ENCODE measurements around the gene HAGH. TPM values are rescaled to one million over a fixed set of nuclear protein-coding genes. Genes with fewer than 3 reads are reported as not detected.

HAGH gene
- total and polyA plus RNA-seq, 9 of the 15 experiments (the other 6 are each of a cell fraction or from before 2014, with no cell fraction given), result 0.46 to 35.1 (median 16.8) TPM

DNA sequence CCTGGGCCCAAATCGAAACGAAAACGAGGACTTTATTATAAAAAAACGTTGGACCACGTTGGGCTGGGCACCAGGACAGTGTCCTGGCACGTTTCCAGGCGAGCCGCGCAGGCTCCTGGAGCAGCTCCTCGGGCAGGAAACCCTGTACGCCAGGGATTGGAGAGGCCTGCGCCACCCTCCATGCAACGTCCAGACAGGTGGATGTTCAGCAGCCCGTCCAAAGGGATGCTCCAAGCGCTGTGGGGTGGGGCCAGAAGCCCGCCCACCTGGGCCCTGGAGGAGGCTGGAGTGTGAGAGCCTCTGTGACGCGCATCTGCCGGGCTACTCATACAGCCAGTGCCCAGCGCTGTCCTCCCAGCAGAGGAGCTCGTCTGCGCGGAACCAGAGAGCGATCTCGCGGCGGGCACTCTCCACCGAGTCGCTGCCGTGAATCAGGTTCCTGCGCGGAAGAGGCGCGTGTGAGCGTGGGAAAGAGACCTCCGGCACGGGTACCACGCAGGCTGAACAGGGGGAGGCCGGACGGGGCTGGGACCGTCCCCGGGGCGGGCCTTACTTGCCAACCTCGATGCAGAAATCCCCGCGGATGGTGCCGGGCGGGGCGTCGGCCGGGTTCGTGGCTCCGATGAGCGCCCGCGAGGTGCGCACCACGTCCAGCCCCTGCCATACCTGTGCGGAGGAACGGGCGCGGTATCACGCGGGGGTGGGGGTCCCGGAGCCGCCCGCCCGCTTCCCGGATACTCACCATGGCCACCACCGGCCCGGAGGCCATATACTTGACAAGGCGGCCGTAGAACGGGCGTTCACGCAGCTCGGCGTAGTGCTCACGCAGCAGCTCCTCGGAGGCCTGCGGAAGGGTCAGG, 56.1 kb downstream of the HAGH start (continued):
- 0 out of 2 replicates have a peak, but pooled peaks have one; percentile 52 for TF ChIP-seq CAMTA2 (CRISPR knock-in tag; conservative IDR thresholded peaks at IDR 0.05)
- no peak for TF ChIP-seq MLX (CRISPR knock-in tag; conservative IDR thresholded peaks at IDR 0.05)
- TF ChIP-seq, protein P1, sequence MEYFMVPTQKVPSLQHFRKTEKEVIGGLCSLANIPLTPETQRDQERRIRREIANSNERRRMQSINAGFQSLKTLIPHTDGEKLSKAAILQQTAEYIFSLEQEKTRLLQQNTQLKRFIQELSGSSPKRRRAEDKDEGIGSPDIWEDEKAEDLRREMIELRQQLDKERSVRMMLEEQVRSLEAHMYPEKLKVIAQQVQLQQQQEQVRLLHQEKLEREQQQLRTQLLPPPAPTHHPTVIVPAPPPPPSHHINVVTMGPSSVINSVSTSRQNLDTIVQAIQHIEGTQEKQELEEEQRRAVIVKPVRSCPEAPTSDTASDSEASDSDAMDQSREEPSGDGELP (CRISPR knock-in tag; IDR thresholded peaks at IDR 0.05; ENCODE audit: borderline replicate concordance), result peak; percentile 42
- no peak for TF ChIP-seq ZNF584 (CRISPR knock-in tag; IDR thresholded peaks at IDR 0.05; ENCODE audit: low read depth)
- TF ChIP-seq NCOA6 (IDR thresholded peaks at IDR 0.05), result no peak
- TF ChIP-seq ZNF3 (CRISPR knock-in tag; IDR thresholded peaks at IDR 0.05), result no peak
- TF ChIP-seq MAZ (CRISPR knock-in tag; conservative IDR thresholded peaks at IDR 0.05 in 1 of 2, IDR thresholded peaks at IDR 0.05 in 1 of 2), result no peak
- TF ChIP-seq, protein P2, sequence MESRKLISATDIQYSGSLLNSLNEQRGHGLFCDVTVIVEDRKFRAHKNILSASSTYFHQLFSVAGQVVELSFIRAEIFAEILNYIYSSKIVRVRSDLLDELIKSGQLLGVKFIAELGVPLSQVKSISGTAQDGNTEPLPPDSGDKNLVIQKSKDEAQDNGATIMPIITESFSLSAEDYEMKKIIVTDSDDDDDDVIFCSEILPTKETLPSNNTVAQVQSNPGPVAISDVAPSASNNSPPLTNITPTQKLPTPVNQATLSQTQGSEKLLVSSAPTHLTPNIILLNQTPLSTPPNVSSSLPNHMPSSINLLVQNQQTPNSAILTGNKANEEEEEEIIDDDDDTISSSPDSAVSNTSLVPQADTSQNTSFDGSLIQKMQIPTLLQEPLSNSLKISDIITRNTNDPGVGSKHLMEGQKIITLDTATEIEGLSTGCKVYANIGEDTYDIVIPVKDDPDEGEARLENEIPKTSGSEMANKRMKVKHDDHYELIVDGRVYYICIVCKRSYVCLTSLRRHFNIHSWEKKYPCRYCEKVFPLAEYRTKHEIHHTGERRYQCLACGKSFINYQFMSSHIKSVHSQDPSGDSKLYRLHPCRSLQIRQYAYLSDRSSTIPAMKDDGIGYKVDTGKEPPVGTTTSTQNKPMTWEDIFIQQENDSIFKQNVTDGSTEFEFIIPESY (CRISPR knock-in tag; IDR thresholded peaks at IDR 0.05), result peak; percentile 87
- no peak for TF ChIP-seq ZBTB17 (CRISPR knock-in tag; IDR thresholded peaks at IDR 0.05)
- TF ChIP-seq NFIX (CRISPR knock-in tag; IDR thresholded peaks at IDR 0.05; ENCODE audit: low read depth), result no peak; the same call in 1 of the 2 replicates
- no peak for TF ChIP-seq CBX1 (IDR thresholded peaks at IDR 0.05; ENCODE audit: low read depth)
- no peak for TF ChIP-seq SIX5 (IDR thresholded peaks at IDR 0.05; ENCODE audit: borderline replicate concordance in 1 of 2, insufficient read depth in 1 of 2, low read depth in 1 of 2, low read length in 2 of 2)
- TF ChIP-seq E2F8 (IDR thresholded peaks at IDR 0.05; ENCODE audit: low read depth, partially characterized antibody), result peak; percentile 51
- no peak for TF ChIP-seq ZNF12 (CRISPR knock-in tag; IDR thresholded peaks at IDR 0.05)
- TF ChIP-seq ESRRB (CRISPR knock-in tag; IDR thresholded peaks at IDR 0.05; ENCODE audit: borderline replicate concordance), result no peak
- TF ChIP-seq RAD21 (CRISPR knock-in tag; conservative IDR thresholded peaks at IDR 0.05 in 1 of 2, IDR thresholded peaks at IDR 0.05 in 1 of 2), result no peak
- no peak for TF ChIP-seq ZBED1 (IDR thresholded peaks at IDR 0.05)
- TF ChIP-seq ZNF197 (CRISPR knock-in tag; IDR thresholded peaks at IDR 0.05; ENCODE audit: low read depth), result no peak
- TF ChIP-seq TRIM28 (IDR thresholded peaks at IDR 0.05), result no peak
- no peak for TF ChIP-seq ZNF778 (CRISPR knock-in tag; IDR thresholded peaks at IDR 0.05)
- TF ChIP-seq ZNF311 (CRISPR knock-in tag; IDR thresholded peaks at IDR 0.05), result no peak
- TF ChIP-seq CREBBP (IDR thresholded peaks at IDR 0.05; ENCODE audit: low read depth, low read length), result no peak

Measured in K562 (cell line).